Suppressor macrophage treated with lipopolysaccharide for 4 hours (primary cell): ENCODE results near the gene SLCO1C1.

Experiments used
- DNase-seq: peaks from one replicate; pipeline ENCODE4 v3.0.0-alpha.2; 2020

SLCO1C1 gene

GRCh38 chr12:20800160-20800559 lies 105.0 kb downstream of the SLCO1C1 start:
- DNase-seq: no peak

GRCh38 chr12:20801035-20801434 lies 105.9 kb downstream of the SLCO1C1 start:
- no peak for DNase-seq
